SK-N-MC (cell line): ENCODE measurements around the gene ELP2.
"Not testable (repeated sequence)": the region's sequence is repeated elsewhere in the genome, so short reads cannot be mapped to it uniquely, and the experiment has no call there.

Experiments used
- DNase-seq: peaks from one replicate; pipeline ENCODE4 v3.0.0-alpha.2; 2011; ENCODE audit warnings: low read depth, low spot score
- H3K27ac ChIP-seq: fragments of 200-600 bp; sonication (generic); 2 replicates; pipeline ENCODE4 v1.5.1; 2016; ENCODE audit warnings: mixed run types
- H3K36me3 ChIP-seq: fragments of 200-600 bp; sonication (generic); 2 replicates; pipeline ENCODE4 v1.6.1; 2017; ENCODE audit warnings: antibody characterized with exemption, low read length, mixed read lengths; ENCODE audit not compliant: insufficient read depth
- H3K4me3 ChIP-seq: fragments of 200-600 bp; sonication (generic); 2 replicates; pipeline ENCODE4 v1.5.1; 2016
- H3K9ac ChIP-seq: fragments of 200-600 bp; sonication (generic); 2 replicates; pipeline ENCODE4 v1.8.0; 2017; ENCODE audit warnings: mixed run types, mixed read lengths; ENCODE audit not compliant: insufficient read length
- H3K9me3 ChIP-seq: fragments of 200-600 bp; sonication (generic); 2 replicates; pipeline ENCODE4 v1.6.1; 2017; ENCODE audit warnings: low read depth, mild to moderate bottlenecking, antibody characterized with exemption, low read length, moderate library complexity, mixed read lengths
- EZH2 ChIP-seq: fragments of 200-600 bp; sonication (generic); IDR thresholded peaks from one replicate; pipeline ENCODE4 v1.6.1; 2017; ENCODE audit warnings: antibody characterized with exemption
- FOXP2 ChIP-seq: optimal IDR thresholded peaks from 2 replicates; pipeline ENCODE3; 2011; ENCODE audit warnings: mild to moderate bottlenecking, moderate library complexity; ENCODE audit not compliant: insufficient read depth; ENCODE audit errors: extremely low read length, control extremely low read depth
- POLR2AphosphoS5 ChIP-seq: IDR thresholded peaks from 2 replicates; pipeline ENCODE4 v1.6.1; 2012; ENCODE audit warnings: mild to moderate bottlenecking, low read depth, low read length, borderline replicate concordance

Gene ELP2

DNA sequence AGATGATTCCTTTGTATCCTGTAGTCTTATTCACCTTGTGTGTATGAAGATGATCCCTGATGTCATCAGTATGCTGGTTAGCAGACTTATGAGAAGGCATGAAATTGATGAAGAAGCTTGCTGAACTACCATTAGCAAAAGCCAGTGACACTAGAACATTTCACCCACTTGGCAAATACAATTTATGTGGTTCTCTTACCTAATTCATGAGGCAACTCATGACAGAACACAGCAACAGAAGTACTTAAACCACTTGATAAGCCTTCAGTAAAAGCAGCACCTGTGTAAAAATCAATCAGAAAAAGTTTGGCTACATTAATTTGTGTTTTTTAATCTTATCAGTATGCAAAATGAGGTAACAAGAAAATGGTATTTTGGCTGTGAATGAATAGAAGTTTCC, 17.4 kb upstream of the ELP2 start:
- Histone ChIP-seq H3K27ac (no peak overlapping the region), H3K4me3 (no peak overlapping the region), H3K9ac (no peak overlapping the region), H3K36me3 (peaks cover 52% of the 10 kb centered on the region), H3K9me3 (no peaks in the 10 kb centered on the region)
- no peak for DNase-seq
- TF ChIP-seq POLR2AphosphoS5: no peak
- TF ChIP-seq EZH2: no peak
- TF ChIP-seq FOXP2: no peak

GRCh38 chr18:36114251-36114650, 15.4 kb upstream of the ELP2 start:
- DNase-seq: no peak
- Histone ChIP-seq H3K36me3 (peaks cover 49% of the 10 kb centered on the region), H3K4me3 (no peak overlapping the region), H3K27ac (no peak overlapping the region), H3K9me3 (no peaks in the 10 kb centered on the region), H3K9ac (no peak overlapping the region)
- no peak for TF ChIP-seq FOXP2
- TF ChIP-seq EZH2: no peak
- TF ChIP-seq POLR2AphosphoS5: no peak

DNA sequence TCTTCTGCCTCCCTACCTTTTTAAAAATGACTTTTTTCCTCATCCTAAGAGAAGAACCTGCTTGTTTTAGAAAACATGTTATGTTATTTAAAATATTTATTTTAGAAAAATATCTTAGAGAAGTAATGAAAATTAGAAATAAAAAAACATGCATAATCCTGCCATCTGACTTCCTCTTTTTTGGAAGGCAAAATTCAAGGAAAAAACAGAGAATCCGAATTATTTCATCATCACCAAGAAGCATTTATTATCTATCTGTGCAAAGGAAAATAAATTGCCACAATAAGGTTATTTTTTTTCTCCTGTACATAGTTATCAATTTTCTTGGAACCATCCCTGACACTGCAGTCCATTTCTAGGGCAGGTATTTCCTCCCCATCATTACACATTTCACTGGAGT, 15.0 kb upstream of the ELP2 start:
- Histone ChIP-seq H3K27ac (no peak overlapping the region), H3K4me3 (no peak overlapping the region), H3K9me3 (no peaks in the 10 kb centered on the region), H3K36me3 (peaks cover 49% of the 10 kb centered on the region), H3K9ac (no peak overlapping the region)
- no peak for TF ChIP-seq FOXP2
- no peak for DNase-seq

GRCh38 chr18:36116771-36117170, 12.9 kb upstream of the ELP2 start:
- H3K4me3 ChIP-seq, DNase-seq, H3K27ac ChIP-seq, H3K9me3 ChIP-seq, H3K9ac ChIP-seq: not testable (repeated sequence)
- peaks cover 48% of the 10 kb centered on the region for H3K36me3 ChIP-seq

DNA sequence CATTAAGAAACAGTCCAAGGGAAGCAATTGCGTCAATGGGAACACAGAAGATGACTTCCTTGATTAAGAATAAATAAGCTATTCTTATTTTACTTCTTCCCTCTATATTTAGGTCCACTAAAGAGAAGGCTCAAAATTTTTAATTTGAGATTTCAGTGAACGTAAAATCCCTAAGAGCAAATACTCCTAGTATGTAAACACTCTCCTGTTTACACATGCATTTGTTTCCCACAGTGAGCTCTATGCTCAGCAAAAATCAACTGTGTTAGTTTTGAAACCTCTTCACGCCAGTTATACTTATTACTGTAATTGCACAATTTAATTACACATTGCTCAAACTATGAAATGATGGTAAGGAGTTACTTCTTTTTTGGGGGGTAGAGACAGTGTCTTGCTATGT, 9.4 kb upstream of the ELP2 start:
- Histone ChIP-seq H3K9me3 (no peaks in the 10 kb centered on the region), H3K27ac (no peak overlapping the region), H3K36me3 (peaks cover 54% of the 10 kb centered on the region), H3K4me3 (no peak overlapping the region), H3K9ac (no peak overlapping the region)
- no peak for TF ChIP-seq POLR2AphosphoS5
- no peak for TF ChIP-seq EZH2
- no peak for TF ChIP-seq FOXP2
- no peak for DNase-seq

DNA sequence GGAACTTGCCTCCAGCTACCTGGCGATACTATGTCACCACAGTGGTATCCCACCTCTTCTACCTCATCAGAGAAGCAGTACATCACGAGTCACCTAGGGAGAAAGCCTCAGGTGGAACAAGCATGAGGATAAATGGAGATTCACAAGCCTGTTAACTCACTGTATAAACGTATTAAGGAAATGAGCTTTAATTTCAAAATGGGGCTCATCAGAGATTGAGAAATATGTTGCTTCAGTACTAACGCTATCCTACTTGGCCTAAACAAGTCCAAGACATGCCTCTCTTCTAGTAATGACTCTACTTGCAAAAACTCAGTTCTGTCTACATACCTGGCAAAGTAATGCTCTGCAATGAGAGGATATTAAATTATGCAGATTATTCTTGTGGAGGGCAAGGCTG, 4.9 kb upstream of the ELP2 start:
- DNase-seq: no peak

GRCh38 chr18:36126668-36127067, 3.0 kb upstream of the ELP2 start:
- no peak for DNase-seq
- H3K27ac ChIP-seq: no peak overlapping the region
- H3K4me3 ChIP-seq: no peak overlapping the region
- peaks cover 42% of the 10 kb centered on the region for H3K36me3 ChIP-seq
- H3K9ac ChIP-seq: no peak overlapping the region
- H3K9me3 ChIP-seq: no peaks in the 10 kb centered on the region
- TF ChIP-seq EZH2 (no peak), FOXP2 (no peak), POLR2AphosphoS5 (no peak)

More for the DNA sequence above, 4.9 kb upstream of the ELP2 start:
- Histone ChIP-seq H3K4me3 (no peak overlapping the region), H3K27ac (no peak overlapping the region), H3K9ac (no peak overlapping the region), H3K36me3 (peaks cover 51% of the 10 kb centered on the region), H3K9me3 (no peaks in the 10 kb centered on the region)
- no peak for TF ChIP-seq POLR2AphosphoS5
- no peak for TF ChIP-seq FOXP2
- no peak for TF ChIP-seq EZH2

DNA sequence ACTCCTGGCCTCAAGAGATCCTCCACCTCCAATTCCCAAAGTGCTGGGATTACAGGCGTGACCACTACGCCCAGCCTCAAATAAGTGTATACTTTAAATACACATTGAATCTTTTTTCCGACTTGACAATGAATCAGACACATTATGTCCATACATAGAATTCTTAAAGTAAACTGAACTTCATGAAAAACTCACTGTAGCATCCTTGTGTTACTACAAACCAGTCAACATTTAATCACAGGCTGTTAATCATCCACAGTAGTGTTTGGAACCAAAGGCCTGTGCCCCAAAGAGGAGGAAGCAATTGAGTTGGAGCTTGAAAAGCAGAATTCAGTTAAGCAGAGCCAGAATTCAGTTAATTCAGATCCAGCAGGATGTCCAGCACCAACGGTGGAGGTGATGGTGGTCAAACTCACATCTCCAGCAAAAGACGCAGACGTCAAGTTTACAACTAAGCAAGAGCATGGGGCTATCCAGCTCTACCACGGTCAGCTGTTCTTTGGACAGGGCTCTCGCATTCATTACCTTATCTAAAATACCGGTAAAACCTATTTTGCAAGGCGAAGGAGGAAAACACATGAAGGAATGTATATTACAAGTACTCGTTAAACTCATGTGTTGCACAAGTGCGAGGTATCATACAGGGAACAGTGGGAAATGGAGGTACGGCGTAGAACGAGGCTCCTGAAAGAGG, 1.7 kb upstream of the ELP2 start:
- Histone ChIP-seq H3K4me3 (peak overlapping the region; percentile 98), H3K9ac (peak overlapping the region; percentile 99), H3K9me3 (no peaks in the 10 kb centered on the region), H3K27ac (no peak overlapping the region), H3K36me3 (peaks cover 32% of the 10 kb centered on the region)
- no peak for TF ChIP-seq FOXP2
- no peak for DNase-seq

- peak overlapping the region; percentile 99 for H3K9ac ChIP-seq
- peak overlapping the region; percentile 98 for H3K4me3 ChIP-seq
- H3K36me3 ChIP-seq: peaks cover 27% of the 10 kb centered on the region
- H3K9me3 ChIP-seq: no peaks in the 10 kb centered on the region
- TF ChIP-seq FOXP2: no peak
- TF ChIP-seq POLR2AphosphoS5: no peak
- TF ChIP-seq EZH2: no peak
- H3K27ac ChIP-seq: no peak overlapping the region
- DNase-seq: no peak
These were observed 1.2 kb upstream of the ELP2 start for GRCh38 chr18:36128530-36128870.
